Mesodermal cell (in vitro differentiated cells): ENCODE measurements around the gene DUSP8.

Source experiments
- H3K27ac ChIP-seq: 2 replicates; pipeline ENCODE4 v1.7.0; 2013; ENCODE audit warnings: mild to moderate bottlenecking, low read depth, low read length, moderate library complexity; ENCODE audit not compliant: severe bottlenecking
- H3K36me3 ChIP-seq: 2 replicates; pipeline ENCODE4 v1.7.1; 2013; ENCODE audit warnings: mild to moderate bottlenecking, low read length, moderate library complexity; ENCODE audit not compliant: control insufficient read depth, insufficient read depth
- H3K4me1 ChIP-seq: one replicate; pipeline ENCODE4 v1.7.1; 2013; ENCODE audit warnings: mild to moderate bottlenecking, low read length; ENCODE audit not compliant: insufficient read depth, control insufficient read depth, poor library complexity, severe bottlenecking
- H3K4me3 ChIP-seq: 2 replicates; pipeline ENCODE4 v1.7.0; 2013; ENCODE audit warnings: low read length, control low read depth, mild to moderate bottlenecking; ENCODE audit not compliant: insufficient read depth, poor library complexity, severe bottlenecking; ENCODE audit errors: extremely low read depth
- H3K9me3 ChIP-seq: 2 replicates; pipeline ENCODE4 v1.7.1; 2013; ENCODE audit warnings: mild to moderate bottlenecking, low read length, moderate library complexity; ENCODE audit not compliant: control insufficient read depth
- WGBS, 2 experiments: methylation state at CpG; one replicate each; pipeline ENCODE4 v1.1.5; 2013; ENCODE audit warnings: missing lambda C conversion rate in 2 of 2; ENCODE audit not compliant: insufficient coverage in 2 of 2; 5-methylcytosine and 5-hydroxymethylcytosine counted together

The DUSP8 gene

GRCh38 chr11:1571760-1572196 lies 293 bp downstream of the DUSP8 start:
- 0% methylated on average over 19 to 49 of the region's 91 CpGs for WGBS, 2 experiments
- Histone ChIP-seq H3K4me1 (peaks cover 11% of the 10 kb centered on the region), H3K36me3 (no peaks in the 10 kb centered on the region), H3K4me3 (peak overlapping the region; percentile 63), H3K9me3 (no peaks in the 10 kb centered on the region), H3K27ac (no peak overlapping the region)

DNA sequence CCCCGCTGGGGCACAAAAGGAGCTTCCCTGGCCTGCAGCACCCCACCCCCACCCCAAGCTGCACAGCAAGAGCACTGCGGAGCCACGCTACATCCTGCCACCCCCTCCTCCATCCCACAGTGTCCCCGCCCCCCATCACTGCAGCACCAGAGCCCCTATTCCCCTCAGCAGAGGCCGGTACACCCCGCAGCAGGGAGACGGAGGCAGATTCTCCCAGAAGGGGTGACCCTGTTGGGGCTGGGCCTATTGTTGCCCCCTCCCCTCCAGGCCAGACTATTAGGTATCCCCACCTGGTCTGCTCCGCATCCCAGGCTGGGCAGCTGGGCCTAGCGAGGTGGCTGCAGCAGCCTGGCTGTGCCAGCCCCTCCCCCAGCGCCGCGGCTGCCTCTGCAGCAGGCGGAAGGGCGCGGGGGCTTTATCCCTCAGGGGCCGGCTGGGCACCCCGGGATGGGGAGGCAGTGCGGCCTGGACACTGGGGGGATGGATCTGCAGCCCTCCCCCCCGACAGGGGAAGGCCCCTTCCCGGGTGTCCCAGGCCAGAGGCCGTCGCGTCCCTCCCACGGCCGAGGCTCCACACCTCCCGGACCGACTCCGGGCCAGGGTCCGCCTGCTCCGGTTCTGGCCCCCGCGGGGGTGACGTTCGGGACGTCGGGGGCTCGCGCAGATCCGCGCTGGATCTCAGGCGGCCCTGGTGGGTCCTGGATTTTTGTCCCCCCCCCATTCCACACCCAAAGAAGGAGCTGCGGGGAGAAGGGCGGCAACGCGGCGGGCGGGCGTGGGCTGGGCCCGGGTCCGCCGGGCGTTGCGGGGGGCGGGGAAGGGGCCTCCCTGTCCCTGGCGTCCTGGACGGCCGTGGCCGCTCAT lies 943 bp downstream of the DUSP8 start:
- Histone ChIP-seq H3K4me1 (peaks cover 11% of the 10 kb centered on the region), H3K4me3 (peak overlapping the region; percentile 63), H3K27ac (no peak overlapping the region), H3K9me3 (no peaks in the 10 kb centered on the region), H3K36me3 (no peaks in the 10 kb centered on the region)
- WGBS, 2 experiments, result 5 to 6% methylated on average over 23 to 32 of the region's 58 CpGs

DNA sequence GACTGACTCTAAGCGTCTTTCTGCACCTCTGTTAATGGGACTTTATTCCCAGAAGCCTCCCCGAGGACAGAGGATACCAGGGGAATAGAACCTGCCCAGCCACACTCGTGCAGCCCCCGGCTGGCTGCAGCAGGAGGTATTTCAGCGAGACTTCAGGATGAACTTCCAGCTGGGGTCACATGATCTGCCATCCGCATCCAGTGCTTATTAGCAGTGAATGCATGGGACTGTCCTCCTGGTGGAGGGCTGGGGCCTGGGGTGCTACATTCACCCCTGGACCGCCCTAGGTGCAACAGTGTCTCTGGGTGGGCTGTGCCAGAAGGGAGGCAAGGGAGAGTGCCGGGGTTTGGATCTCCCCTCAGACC lies 1.6 kb downstream of the DUSP8 start:
- Histone ChIP-seq H3K9me3 (no peaks in the 10 kb centered on the region), H3K27ac (no peak overlapping the region), H3K4me3 (peak overlapping the region; percentile 63), H3K36me3 (no peaks in the 10 kb centered on the region), H3K4me1 (peaks cover 11% of the 10 kb centered on the region)
- 66 to 77% methylated on average over 6 to 8 of the region's 8 CpGs for WGBS, 2 experiments

- H3K4me1 ChIP-seq, result peaks cover 11% of the 10 kb centered on the region
- no peak overlapping the region for H3K27ac ChIP-seq
- no peaks in the 10 kb centered on the region for H3K36me3 ChIP-seq
- H3K9me3 ChIP-seq, result no peaks in the 10 kb centered on the region
- no peak overlapping the region for H3K4me3 ChIP-seq
- WGBS, 2 experiments, result 90 to 92% methylated on average over 10 to 11 of the region's 11 CpGs
These were observed 2.0 kb downstream of the DUSP8 start for GRCh38 chr11:1570001-1570453.

DNA sequence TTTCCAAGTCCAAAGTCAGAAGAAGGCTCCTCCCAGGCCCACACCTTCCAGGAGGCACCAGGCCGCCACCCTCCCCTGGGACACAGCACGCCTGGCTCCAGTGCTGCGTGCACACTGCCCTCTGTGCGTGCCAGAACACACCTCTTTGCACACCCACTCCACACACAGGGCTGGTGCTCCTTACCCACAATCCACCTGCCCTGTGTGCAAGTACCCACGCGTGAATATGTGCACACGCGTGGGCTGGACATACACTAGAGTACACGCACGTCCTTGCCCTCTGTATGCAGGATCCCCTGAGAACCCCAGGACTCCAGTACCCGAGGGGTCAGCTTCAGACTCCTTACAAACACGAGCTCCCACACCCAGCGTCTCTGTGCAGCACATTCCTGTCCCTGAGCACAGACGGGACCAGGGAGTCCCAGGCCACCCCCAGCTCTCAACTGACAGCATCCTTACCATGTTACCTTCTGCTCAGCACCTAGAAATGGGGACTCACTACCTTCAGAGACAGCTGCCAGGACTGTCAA lies 2.8 kb downstream of the DUSP8 start:
- 88 to 92% methylated on average over 13 to 14 of the region's 14 CpGs for WGBS, 2 experiments
- no peak overlapping the region for H3K4me3 ChIP-seq
- H3K9me3 ChIP-seq, result no peaks in the 10 kb centered on the region
- no peak overlapping the region for H3K27ac ChIP-seq
- H3K36me3 ChIP-seq, result no peaks in the 10 kb centered on the region
- peaks cover 17% of the 10 kb centered on the region for H3K4me1 ChIP-seq

DNA sequence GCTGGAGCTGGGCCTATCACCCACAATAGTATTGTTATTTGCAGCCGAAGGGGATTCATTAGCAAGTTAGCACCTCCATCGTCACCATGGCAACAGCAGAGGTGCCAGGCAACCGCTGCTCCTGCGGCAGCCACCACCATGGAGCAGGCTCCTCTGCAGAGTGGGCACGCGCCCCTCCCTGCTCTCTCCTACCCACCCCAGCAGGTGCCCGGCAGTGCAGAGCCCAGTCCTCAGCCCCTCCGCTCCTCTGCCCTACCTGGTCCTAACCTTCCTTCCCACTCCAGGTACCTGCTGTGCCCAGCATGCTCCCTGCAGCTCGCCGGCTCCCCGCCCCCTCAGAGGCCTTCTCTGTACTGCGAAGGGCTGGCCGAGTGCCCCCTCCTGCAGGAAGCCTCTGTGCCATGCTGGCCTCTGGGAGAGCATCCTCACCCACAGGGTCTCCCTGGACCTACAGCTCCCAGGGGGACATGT lies 3.6 kb downstream of the DUSP8 start:
- Histone ChIP-seq H3K9me3 (no peaks in the 10 kb centered on the region), H3K4me1 (peaks cover 21% of the 10 kb centered on the region), H3K4me3 (no peak overlapping the region), H3K36me3 (peaks cover 4% of the 10 kb centered on the region), H3K27ac (no peak overlapping the region)
- 22 to 40% methylated on average over 10 of the region's 13 CpGs for WGBS, 2 experiments

GRCh38 chr11:1567721-1568100 lies 4.4 kb downstream of the DUSP8 start:
- Histone ChIP-seq H3K36me3 (peaks cover 12% of the 10 kb centered on the region), H3K4me1 (peaks cover 18% of the 10 kb centered on the region), H3K4me3 (no peak overlapping the region), H3K9me3 (no peaks in the 10 kb centered on the region), H3K27ac (no peak overlapping the region)
- 80 to 81% methylated on average over 6 to 7 of the region's 7 CpGs for WGBS, 2 experiments

- H3K9me3 ChIP-seq, result no peaks in the 10 kb centered on the region
- peaks cover 16% of the 10 kb centered on the region for H3K36me3 ChIP-seq
- no peak overlapping the region for H3K4me3 ChIP-seq
- H3K4me1 ChIP-seq, result peaks cover 17% of the 10 kb centered on the region
- H3K27ac ChIP-seq, result no peak overlapping the region
- 81 to 86% methylated on average over 10 of the region's 13 CpGs for WGBS, 2 experiments
These were observed 4.9 kb downstream of the DUSP8 start for GRCh38 chr11:1567052-1567720.

- no peak overlapping the region for H3K4me3 ChIP-seq
These were observed 5.6 kb downstream of the DUSP8 start for GRCh38 chr11:1566381-1567051.

GRCh38 chr11:1565904-1566247 lies 6.2 kb downstream of the DUSP8 start:
- 91% methylated on average over 4 to 5 of the region's 5 CpGs for WGBS, 2 experiments

More at GRCh38 chr11:1566381-1567051, 5.6 kb downstream of the DUSP8 start:
- 90 to 92% methylated on average over 13 to 14 of the region's 20 CpGs for WGBS, 2 experiments
- Histone ChIP-seq H3K27ac (no peak overlapping the region), H3K36me3 (peaks cover 23% of the 10 kb centered on the region), H3K4me1 (peaks cover 17% of the 10 kb centered on the region), H3K9me3 (no peaks in the 10 kb centered on the region)

More at GRCh38 chr11:1565904-1566247, 6.2 kb downstream of the DUSP8 start:
- Histone ChIP-seq H3K9me3 (no peaks in the 10 kb centered on the region), H3K36me3 (peaks cover 30% of the 10 kb centered on the region), H3K4me3 (no peak overlapping the region), H3K4me1 (peaks cover 17% of the 10 kb centered on the region), H3K27ac (no peak overlapping the region)
